NCI-H226 (cell line): ENCODE measurements around the gene PLK1.
A peak's percentile ranks its signal among the peaks of the same experiment; 100 is the strongest.

Source experiments
- DNase-seq: peaks from one replicate; pipeline ENCODE4 v3.0.0-alpha.2; 2015

PLK1 gene

GRCh38 chr16:23682181-23682580, 3.5 kb downstream of the PLK1 start:
- DNase-seq, result no peak

DNA sequence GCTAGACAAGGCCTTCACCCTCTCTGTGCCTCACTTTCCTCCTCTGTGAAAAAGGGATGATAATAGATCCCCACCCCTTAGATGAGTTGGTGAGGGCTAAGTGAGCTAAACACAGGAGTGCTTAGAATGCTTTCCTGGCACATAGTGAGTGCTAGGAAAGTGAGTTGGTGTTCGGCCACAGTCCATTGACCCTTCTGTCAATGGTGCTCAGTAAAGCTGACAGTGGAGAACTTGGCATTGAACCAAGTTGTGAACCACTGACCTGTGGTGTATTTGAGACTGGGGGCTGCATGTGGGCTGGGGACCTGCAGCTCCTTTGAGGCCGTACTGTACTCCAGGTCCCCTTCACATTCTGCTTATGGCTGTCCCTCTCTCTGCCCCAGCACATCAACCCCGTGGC, 4.8 kb downstream of the PLK1 start:
- no peak for DNase-seq

GRCh38 chr16:23687034-23687808, 8.5 kb downstream of the PLK1 start:
- no peak for DNase-seq

DNA sequence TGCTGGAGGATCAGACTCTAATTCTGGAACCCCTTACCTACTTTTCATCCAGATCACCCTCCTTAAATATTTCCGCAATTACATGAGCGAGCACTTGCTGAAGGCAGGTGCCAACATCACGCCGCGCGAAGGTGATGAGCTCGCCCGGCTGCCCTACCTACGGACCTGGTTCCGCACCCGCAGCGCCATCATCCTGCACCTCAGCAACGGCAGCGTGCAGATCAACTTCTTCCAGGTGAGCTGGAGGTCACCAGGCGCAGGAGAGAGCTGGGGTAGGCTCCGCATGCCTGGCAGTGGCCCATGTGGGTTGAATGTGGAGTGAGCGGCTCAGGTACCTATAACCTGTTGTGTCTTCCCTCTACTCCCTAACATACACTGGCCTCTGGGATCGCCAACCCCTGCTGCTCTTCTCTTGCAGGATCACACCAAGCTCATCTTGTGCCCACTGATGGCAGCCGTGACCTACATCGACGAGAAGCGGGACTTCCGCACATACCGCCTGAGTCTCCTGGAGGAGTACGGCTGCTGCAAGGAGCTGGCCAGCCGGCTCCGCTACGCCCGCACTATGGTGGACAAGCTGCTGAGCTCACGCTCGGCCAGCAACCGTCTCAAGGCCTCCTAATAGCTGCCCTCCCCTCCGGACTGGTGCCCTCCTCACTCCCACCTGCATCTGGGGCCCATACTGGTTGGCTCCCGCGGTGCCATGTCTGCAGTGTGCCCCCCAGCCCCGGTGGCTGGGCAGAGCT, 10.9 kb downstream of the PLK1 start:
- no peak for DNase-seq

GRCh38 chr16:23690771-23691482, 12.2 kb downstream of the PLK1 start:
- no peak for DNase-seq

DNA sequence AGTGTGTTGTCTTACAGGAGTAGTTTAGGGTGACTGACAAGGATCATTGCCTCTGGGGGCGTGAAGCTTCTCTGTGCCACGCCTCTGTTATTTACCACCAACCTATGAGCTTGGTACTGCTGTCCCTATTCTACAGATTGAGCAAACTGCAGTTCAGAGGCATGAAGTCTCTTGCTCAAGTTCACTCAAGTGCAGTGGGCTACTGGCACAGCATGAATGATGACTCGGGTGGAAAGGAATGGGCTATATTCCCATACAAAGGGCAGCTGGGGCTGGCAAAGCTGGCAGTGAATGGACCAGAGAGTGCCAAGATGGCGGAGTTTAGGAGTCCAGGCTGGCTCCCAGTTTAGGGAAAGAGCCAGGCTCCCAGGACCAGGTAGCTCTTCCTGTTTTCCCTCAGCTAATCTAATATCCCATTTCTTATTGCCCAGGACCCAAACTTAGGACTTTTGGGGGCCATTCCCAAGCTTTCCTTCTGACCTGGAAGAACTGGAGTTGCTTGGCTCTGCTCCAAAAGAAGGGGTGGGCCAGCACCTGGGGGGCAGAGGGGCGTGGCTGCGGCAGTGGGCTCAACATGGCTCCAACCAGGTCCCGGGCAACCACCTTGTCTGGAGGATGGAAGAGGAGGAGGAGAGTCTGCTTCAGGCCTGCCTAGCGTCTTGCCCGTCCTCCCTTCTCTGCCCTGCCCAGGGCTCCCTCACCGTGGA, 12.9 kb downstream of the PLK1 start:
- DNase-seq, result peak; percentile 38

- DNase-seq, result no peak
Measured at GRCh38 chr16:23692190-23692837, 13.6 kb downstream of the PLK1 start.

DNA sequence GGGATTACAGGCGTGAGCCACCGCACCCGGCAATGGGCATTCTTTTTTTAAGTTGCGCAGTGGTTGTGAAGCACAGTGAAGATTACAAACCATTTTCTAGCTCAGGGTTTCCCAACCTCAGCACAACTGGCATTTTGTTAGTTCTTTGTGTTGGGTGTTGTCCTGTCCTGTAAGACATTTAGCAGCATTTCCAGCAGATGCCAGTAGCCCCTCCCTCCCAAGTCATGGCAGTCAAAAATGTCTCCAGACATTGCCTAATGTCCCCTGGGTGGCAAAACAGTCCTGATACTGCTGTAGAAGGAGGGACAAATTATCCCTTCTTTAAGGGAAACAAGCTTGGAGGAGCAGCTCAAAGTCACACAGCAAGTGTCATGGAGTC, 15.6 kb downstream of the PLK1 start:
- no peak for DNase-seq

DNA sequence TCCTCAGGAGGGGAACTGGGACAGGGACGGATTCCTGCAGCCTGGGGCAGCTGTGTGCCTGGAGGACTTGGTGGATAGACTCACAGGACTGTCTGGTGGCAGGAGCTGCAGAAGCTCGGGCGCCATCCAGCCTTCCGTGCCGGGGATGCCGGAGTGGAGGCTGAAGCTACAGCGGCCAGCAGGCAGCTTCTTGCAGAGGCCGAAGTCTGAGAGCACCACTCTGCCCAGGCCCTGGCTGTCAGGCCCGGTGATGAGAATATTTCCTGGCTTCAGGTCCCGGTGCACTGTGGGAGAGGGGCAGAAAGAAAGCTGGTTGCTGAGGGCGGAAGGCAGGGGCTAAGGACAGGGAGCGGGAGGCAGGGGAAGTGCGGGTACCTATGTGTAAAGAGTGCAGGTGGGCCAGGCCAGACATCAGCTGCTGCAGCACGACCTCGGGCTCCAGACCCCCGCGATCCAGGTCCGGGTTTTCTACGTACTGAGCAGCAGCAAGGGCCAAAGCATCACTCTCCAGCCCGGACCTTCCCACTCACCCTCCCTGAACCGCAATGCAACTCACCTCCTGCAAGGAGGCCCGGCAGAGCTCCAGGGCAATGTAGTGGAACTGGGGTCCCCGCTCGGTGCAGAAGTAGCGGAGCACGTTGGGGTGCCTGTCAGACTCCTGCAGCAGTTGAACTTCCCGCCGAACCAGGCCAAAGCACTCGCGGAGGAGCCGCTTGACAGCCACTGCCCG, 16.1 kb downstream of the PLK1 start:
- no peak for DNase-seq

DNA sequence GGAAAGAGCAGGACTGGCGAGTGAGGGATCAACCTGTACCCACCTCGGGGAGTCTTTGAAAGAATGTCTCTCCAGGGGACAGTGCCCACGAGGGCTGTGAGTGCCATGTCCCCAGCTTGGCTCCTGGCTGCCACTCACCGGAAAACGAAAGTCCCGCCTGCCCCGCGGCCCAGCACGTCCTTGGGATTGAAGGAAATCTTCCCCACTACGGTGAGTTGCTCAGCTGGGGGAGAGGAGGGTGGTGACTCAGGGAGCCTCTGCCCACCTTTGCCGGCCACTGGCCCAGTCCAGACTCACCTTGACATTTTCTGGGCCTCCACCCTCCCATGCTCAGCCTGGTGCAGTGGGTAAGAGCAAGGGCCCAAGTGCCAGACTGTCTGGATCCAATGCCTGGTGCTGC, 17.1 kb downstream of the PLK1 start:
- no peak for DNase-seq

DNA sequence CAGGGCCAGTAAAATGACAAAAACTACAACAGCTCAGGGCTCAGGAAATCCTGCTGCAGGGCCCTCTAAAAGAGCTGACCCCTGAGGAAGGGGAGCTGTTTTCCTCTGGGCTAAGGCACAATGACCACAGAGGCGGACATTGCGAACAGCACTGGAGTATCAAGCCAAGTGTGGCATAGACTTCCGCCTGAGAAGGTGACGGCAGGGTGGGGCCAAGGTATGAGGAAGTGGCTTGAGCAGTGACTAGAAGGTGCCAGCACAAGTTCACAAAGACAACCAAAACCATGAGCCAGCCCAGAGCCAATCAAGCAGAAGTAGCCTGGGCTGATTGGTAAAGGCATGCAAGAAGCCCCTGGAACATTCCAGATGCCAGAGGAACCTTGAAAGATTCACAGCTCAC, 20.4 kb downstream of the PLK1 start:
- DNase-seq, result no peak

- no peak for DNase-seq
Measured at GRCh38 chr16:23700093-23700492, 21.4 kb downstream of the PLK1 start.

DNA sequence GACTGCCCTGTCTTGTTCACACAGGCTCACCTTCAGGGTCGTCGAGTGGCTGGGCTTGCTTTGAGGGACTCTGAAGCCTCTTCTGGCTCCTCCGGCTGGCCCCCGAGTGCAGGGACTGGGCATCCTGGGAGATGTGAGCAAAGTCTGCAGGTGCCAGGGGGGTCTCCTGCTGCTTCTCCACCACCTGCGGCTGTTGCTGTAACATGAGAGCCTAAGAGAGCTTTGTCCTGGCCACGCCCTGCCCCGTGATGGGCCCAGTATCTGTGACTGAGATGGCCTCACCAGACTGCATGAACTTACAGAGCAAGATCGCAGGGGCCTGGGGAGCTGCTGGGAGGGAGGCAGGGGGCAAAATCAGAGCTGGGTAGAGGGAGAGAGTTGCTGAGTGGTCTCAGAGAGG, 21.8 kb downstream of the PLK1 start:
- DNase-seq, result no peak

GRCh38 chr16:23701045-23701444, 22.4 kb downstream of the PLK1 start:
- DNase-seq, result no peak

DNA sequence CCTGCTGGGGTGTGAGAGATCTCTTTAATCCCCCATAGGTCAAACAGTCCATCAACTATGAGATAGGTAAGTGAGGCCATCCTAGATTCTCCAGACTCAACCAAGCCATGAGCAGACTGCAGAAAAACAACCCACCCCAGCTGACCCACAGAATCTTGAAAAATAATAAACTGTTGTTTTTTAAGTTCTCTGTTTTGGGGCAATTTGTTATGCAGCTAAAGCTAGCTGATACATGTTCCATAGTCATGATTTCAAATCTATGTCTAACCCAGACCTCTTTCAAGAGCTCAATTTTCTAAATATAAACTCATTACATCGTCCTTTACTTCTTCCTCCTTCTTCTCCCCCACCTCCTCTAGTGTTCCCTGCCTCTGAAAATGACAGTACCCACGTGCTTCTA, 24.3 kb downstream of the PLK1 start:
- no peak for DNase-seq

- DNase-seq, result no peak
Measured at GRCh38 chr16:23704772-23705516, 26.3 kb downstream of the PLK1 start.

GRCh38 chr16:23705517-23705902, 26.8 kb downstream of the PLK1 start:
- no peak for DNase-seq

GRCh38 chr16:23706439-23706838, 27.8 kb downstream of the PLK1 start:
- DNase-seq, result no peak

DNA sequence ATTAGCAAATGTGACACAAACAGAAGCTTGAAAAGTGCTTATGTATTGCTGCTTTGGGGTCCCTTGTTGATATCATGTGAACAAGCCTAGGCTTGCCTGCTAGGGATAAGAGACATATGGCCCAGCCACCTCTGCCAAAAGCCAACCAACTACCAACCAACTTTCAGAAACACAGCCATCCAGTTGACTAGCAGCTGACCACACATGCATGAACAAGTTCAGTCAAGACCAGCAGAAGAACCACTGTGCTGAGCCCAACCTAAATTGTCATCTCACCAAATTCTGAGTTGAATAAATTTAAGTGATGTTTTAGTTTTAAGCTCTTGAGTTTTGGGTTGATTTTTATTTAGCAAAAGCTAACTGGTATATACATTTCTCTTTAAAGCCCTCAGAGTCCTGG, 30.8 kb downstream of the PLK1 start:
- no peak for DNase-seq

DNA sequence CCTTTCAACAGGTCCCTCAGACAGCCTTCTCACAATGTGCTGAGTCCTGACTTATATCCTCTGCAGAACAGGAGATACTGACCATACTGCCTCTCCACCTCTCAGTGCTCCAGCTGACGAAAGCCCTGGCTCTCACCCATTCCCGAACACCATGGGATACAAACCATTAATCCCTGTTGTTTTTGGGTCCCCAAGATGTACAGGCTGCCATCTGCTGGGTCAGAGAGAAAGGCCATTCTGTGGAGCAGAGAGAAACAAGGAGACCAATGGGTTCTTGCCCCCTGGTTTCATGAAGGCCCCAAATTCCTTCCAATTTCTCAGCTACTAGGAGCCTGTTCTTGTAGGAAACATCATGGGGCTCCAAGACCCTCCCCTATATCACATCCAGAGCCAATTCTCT, 31.3 kb downstream of the PLK1 start:
- DNase-seq, result no peak

- DNase-seq, result no peak
Measured at GRCh38 chr16:23710504-23710903, 31.8 kb downstream of the PLK1 start.
